Epithelial cell of umbilical artery (primary cell): Measurements from ENCODE around the gene PML. TPM values are rescaled to one million over a fixed set of nuclear protein-coding genes. Genes with fewer than 3 reads are reported as not detected.

Experiments used
- total RNA-seq: library from RNA; depleted of rRNA; stranded (reverse); fragments of >200 nt; gene quantifications from 2 replicates; pipeline ENCODE4 v1.2.3, GENCODE V29; 2014

Gene PML, protein sequence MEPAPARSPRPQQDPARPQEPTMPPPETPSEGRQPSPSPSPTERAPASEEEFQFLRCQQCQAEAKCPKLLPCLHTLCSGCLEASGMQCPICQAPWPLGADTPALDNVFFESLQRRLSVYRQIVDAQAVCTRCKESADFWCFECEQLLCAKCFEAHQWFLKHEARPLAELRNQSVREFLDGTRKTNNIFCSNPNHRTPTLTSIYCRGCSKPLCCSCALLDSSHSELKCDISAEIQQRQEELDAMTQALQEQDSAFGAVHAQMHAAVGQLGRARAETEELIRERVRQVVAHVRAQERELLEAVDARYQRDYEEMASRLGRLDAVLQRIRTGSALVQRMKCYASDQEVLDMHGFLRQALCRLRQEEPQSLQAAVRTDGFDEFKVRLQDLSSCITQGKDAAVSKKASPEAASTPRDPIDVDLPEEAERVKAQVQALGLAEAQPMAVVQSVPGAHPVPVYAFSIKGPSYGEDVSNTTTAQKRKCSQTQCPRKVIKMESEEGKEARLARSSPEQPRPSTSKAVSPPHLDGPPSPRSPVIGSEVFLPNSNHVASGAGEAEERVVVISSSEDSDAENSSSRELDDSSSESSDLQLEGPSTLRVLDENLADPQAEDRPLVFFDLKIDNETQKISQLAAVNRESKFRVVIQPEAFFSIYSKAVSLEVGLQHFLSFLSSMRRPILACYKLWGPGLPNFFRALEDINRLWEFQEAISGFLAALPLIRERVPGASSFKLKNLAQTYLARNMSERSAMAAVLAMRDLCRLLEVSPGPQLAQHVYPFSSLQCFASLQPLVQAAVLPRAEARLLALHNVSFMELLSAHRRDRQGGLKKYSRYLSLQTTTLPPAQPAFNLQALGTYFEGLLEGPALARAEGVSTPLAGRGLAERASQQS
- total RNA-seq: 21.1 and 33.4 TPM in 2 replicates

GRCh38 chr15:73994413-73994883 is at the start of gene PML:
PML (plus strand) TSS chr15:73994716; CDS start chr15:73994813, 97 bp downstream.

GRCh38 chr15:73991726-73992593 is 2.6 kb upstream of the PML start, which contains the start of gene STOML1:
STOML1 (minus strand) TSS chr15:73992295; CDS start chr15:73992223, 72 bp downstream.

GRCh38 chr15:74082450-74082849 is 87.9 kb downstream of the PML start, which contains the start of gene GOLGA6A:
GOLGA6A (minus strand) TSS chr15:74082550; CDS start chr15:74082509, 41 bp downstream.

Other genes with a start within 250 kb of the PML start
- not detected in 2 replicates for gene INSYN1, start 241.4 kb upstream of the PML start, total RNA-seq
- not detected in 2 replicates for gene TBC1D21, start 121.2 kb upstream of the PML start, total RNA-seq
- gene LOXL1, start 68.3 kb upstream of the PML start, total RNA-seq: 9.1 and 9.7 TPM in 2 replicates
- gene STOML1, start 2.4 kb upstream of the PML start, total RNA-seq: 9.7 and 10.3 TPM in 2 replicates
- gene GOLGA6A, start 87.8 kb downstream of the PML start, total RNA-seq: not detected in 2 replicates
- gene ISLR2, start 135.9 kb downstream of the PML start, total RNA-seq: not detected in 2 replicates
- gene ISLR, start 179.0 kb downstream of the PML start, total RNA-seq: under 0.01 and 0.30 TPM in 2 replicates
- gene STRA6, start 208.1 kb downstream of the PML start, total RNA-seq: 0.32 and 1.5 TPM in 2 replicates
- not detected in 2 replicates for gene CCDC33, start 241.6 kb downstream of the PML start, total RNA-seq